OCI-LY1 (cell line): ENCODE data around the gene FAM240A.

Experiments used
- H2AFZ ChIP-seq: fragments of 200-600 bp; sonication (generic), shearing (Covaris generic); 2 replicates; pipeline ENCODE4 v1.6.0; 2014; ENCODE audit warnings: antibody characterized with exemption, mild to moderate bottlenecking, low read length
- H3F3A ChIP-seq: fragments of 200-600 bp; sonication (generic), shearing (Covaris generic); 2 replicates; pipeline ENCODE4 v1.6.0; 2014; ENCODE audit warnings: mild to moderate bottlenecking, antibody characterized with exemption, low read length, moderate library complexity; ENCODE audit not compliant: insufficient read depth
- H3K27ac ChIP-seq: fragments of 200-600 bp; sonication (generic); 2 replicates; pipeline ENCODE4 v1.5.1; 2014; ENCODE audit warnings: low read length, mixed run types, mild to moderate bottlenecking, low read depth; ENCODE audit not compliant: poor library complexity, severe bottlenecking
- H3K27me3 ChIP-seq: fragments of 200-600 bp; sonication (generic); 2 replicates; pipeline ENCODE4 v1.6.0; 2014; ENCODE audit warnings: antibody characterized with exemption, mild to moderate bottlenecking, low read length, moderate library complexity; ENCODE audit not compliant: insufficient read depth
- H3K36me3 ChIP-seq: fragments of 200-600 bp; sonication (generic); 2 replicates; pipeline ENCODE4 v1.6.1; 2014; ENCODE audit warnings: mild to moderate bottlenecking, antibody characterized with exemption, low read length, moderate library complexity, mixed read lengths; ENCODE audit not compliant: insufficient read depth
- H3K4me1 ChIP-seq: fragments of 200-600 bp; sonication (generic); 2 replicates; pipeline ENCODE4 v1.5.1; 2014; ENCODE audit warnings: mild to moderate bottlenecking, low read length, moderate library complexity; ENCODE audit not compliant: insufficient read depth, severe bottlenecking
- H3K4me2 ChIP-seq: fragments of 200-600 bp; sonication (generic), shearing (Covaris generic); 2 replicates; pipeline ENCODE4 v1.6.1; 2014; ENCODE audit warnings: low read length
- H3K4me3 ChIP-seq: fragments of 200-600 bp; sonication (generic); 2 replicates; pipeline ENCODE4 v1.5.1; 2014; ENCODE audit warnings: low read length, low read depth, mild to moderate bottlenecking, mixed read lengths; ENCODE audit not compliant: poor library complexity, severe bottlenecking
- H3K79me2 ChIP-seq: fragments of 200-600 bp; shearing (Covaris generic); 2 replicates; pipeline ENCODE4 v1.6.1; 2016; ENCODE audit warnings: mixed run types, low read length, mixed read lengths; ENCODE audit not compliant: insufficient read depth
- H3K9ac ChIP-seq: fragments of 200-600 bp; sonication (generic), shearing (Covaris generic); 2 replicates; pipeline ENCODE4 v1.6.1; 2014; ENCODE audit warnings: mild to moderate bottlenecking, low read length, mixed read lengths
- H3K9me2 ChIP-seq: fragments of 200-600 bp; sonication (generic), shearing (Covaris generic); 2 replicates; pipeline ENCODE4 v1.6.1; 2014; ENCODE audit warnings: low read depth, mild to moderate bottlenecking, low read length, mixed read lengths
- H3K9me3 ChIP-seq: fragments of 200-600 bp; shearing (Covaris generic); 2 replicates; pipeline ENCODE4 v1.6.1; 2014; ENCODE audit warnings: low read length, mixed read lengths
- H4K20me1 ChIP-seq: fragments of 200-600 bp; sonication (generic), shearing (Covaris generic); 2 replicates; pipeline ENCODE4 v1.6.0; 2016; ENCODE audit warnings: mild to moderate bottlenecking, low read length; ENCODE audit not compliant: insufficient read depth
- EZH2 ChIP-seq: fragments of 200-600 bp; sonication (generic), shearing (Covaris generic); IDR thresholded peaks from 2 replicates; pipeline ENCODE4 v1.8.0; 2017; ENCODE audit warnings: borderline replicate concordance, mixed run types, mild to moderate bottlenecking, antibody characterized with exemption, low read length, moderate library complexity, mixed read lengths
- TF ChIP-seq, protein P1 (sequence below): fragments of 200-600 bp; sonication (generic), shearing (Covaris generic); IDR thresholded peaks from 2 replicates; pipeline ENCODE4 v1.5.1; 2017; ENCODE audit warnings: mild to moderate bottlenecking, antibody characterized with exemption, low read length, moderate library complexity, mixed read lengths

Gene FAM240A

DNA sequence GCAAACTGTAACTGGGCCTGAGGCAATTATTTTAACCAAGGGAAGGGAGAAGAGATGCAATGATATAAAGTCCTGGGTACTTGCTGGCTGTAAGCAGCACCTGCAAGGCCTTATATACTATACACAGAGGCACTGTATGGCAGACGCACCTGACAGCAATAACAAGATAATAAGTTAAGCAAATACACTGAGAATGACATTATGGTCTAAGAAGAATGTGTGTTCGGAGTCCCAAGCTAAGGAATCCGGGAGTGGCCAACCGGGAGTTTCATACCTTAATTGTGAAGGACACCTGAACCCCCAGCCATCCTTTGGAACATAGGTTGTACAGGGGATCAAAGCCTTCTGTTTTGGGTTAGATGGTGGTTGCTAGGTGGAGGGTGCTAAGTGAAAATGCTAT is 13.7 kb downstream of the FAM240A start:
- no peak overlapping the region for H3K4me2 ChIP-seq
- no peaks in the 10 kb centered on the region for H4K20me1 ChIP-seq
- H3K27ac ChIP-seq = no peak overlapping the region
- H3K9me3 ChIP-seq = no peaks in the 10 kb centered on the region
- H3K4me1 ChIP-seq = no peaks in the 10 kb centered on the region
- TF ChIP-seq, protein P1, sequence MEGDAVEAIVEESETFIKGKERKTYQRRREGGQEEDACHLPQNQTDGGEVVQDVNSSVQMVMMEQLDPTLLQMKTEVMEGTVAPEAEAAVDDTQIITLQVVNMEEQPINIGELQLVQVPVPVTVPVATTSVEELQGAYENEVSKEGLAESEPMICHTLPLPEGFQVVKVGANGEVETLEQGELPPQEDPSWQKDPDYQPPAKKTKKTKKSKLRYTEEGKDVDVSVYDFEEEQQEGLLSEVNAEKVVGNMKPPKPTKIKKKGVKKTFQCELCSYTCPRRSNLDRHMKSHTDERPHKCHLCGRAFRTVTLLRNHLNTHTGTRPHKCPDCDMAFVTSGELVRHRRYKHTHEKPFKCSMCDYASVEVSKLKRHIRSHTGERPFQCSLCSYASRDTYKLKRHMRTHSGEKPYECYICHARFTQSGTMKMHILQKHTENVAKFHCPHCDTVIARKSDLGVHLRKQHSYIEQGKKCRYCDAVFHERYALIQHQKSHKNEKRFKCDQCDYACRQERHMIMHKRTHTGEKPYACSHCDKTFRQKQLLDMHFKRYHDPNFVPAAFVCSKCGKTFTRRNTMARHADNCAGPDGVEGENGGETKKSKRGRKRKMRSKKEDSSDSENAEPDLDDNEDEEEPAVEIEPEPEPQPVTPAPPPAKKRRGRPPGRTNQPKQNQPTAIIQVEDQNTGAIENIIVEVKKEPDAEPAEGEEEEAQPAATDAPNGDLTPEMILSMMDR = no peak
- no peak for TF ChIP-seq EZH2
- H3K27me3 ChIP-seq = no peaks in the 10 kb centered on the region
- no peaks in the 10 kb centered on the region for H3K36me3 ChIP-seq
- H3F3A ChIP-seq = no peaks in the 10 kb centered on the region
- no peaks in the 10 kb centered on the region for H3K9me2 ChIP-seq
- no peak overlapping the region for H2AFZ ChIP-seq
- no peak overlapping the region for H3K9ac ChIP-seq
- H3K79me2 ChIP-seq = no peaks in the 10 kb centered on the region
- H3K4me3 ChIP-seq = no peak overlapping the region

DNA sequence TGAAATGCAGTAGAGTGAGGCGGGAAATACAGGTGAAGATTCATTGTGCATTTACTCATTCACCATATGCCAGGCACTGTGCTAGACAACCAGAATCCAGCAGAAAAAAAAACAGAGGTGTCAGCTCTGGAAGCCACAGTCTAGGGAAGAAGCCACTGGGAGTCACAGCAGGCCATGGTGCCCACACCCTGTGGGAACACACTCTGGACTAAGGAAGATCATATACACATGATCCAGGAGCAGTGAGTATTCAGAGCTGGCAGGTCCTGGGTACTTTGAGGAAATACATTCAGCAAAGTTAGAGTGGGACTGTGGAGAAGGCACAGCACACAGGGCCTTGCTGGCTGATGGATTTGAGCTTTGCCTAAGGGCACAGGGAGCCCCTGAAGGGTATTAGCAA is 14.8 kb downstream of the FAM240A start:
- no peak overlapping the region for H3K4me3 ChIP-seq
- no peak overlapping the region for H3K9ac ChIP-seq
- H3K36me3 ChIP-seq = no peaks in the 10 kb centered on the region
- no peak overlapping the region for H2AFZ ChIP-seq
- no peaks in the 10 kb centered on the region for H3K79me2 ChIP-seq
- H3K9me2 ChIP-seq = no peaks in the 10 kb centered on the region
- no peak overlapping the region for H3K4me2 ChIP-seq
- no peaks in the 10 kb centered on the region for H3F3A ChIP-seq
- H3K27me3 ChIP-seq = no peaks in the 10 kb centered on the region
- H3K4me1 ChIP-seq = no peaks in the 10 kb centered on the region
- no peak for TF ChIP-seq EZH2
- TF ChIP-seq, protein P1 = no peak
- no peaks in the 10 kb centered on the region for H3K9me3 ChIP-seq
- H3K27ac ChIP-seq = no peak overlapping the region
- no peaks in the 10 kb centered on the region for H4K20me1 ChIP-seq

- Histone ChIP-seq H3K4me2 (no peak overlapping the region), H3K9me2 (no peaks in the 10 kb centered on the region), H3K4me1 (no peaks in the 10 kb centered on the region), H4K20me1 (no peaks in the 10 kb centered on the region), H3K9ac (no peak overlapping the region), H3K4me3 (no peak overlapping the region), H3K79me2 (no peaks in the 10 kb centered on the region), H3K27ac (no peak overlapping the region), H3K27me3 (no peaks in the 10 kb centered on the region), H3K9me3 (no peaks in the 10 kb centered on the region), H3F3A (no peaks in the 10 kb centered on the region), H3K36me3 (no peaks in the 10 kb centered on the region), H2AFZ (no peak overlapping the region)
- no peak for TF ChIP-seq EZH2
- TF ChIP-seq, protein P1 = no peak
These were observed 16.6 kb downstream of the FAM240A start for GRCh38 chr3:46628901-46629369.
